Cardiac fibroblast (primary cell): ENCODE data around the gene GJB1.

Experiments
- DNase-seq, 2 donors: peaks; one replicate each; pipeline versions ENCODE4 v3.0.0 to v3.0.0-alpha.2; 2010; ENCODE audit warnings: low read depth in 2 of 2
- H3K4me3 ChIP-seq, 2 donors: replicated peaks in 1 of 2; 1 replicate in 1 of 2; 2 replicates in 1 of 2; pipeline ENCODE4 v1.5.1; 2011; ENCODE audit warnings: low read depth in 2 of 2, low read length in 2 of 2, mild to moderate bottlenecking in 2 of 2, moderate library complexity in 1 of 2
- TF ChIP-seq, protein P1 (sequence below): IDR thresholded peaks from one replicate; pipeline ENCODE4 v1.5.1; 2011; ENCODE audit warnings: low read depth, mild to moderate bottlenecking, low read length, inconsistent platforms

GJB1 gene

DNA sequence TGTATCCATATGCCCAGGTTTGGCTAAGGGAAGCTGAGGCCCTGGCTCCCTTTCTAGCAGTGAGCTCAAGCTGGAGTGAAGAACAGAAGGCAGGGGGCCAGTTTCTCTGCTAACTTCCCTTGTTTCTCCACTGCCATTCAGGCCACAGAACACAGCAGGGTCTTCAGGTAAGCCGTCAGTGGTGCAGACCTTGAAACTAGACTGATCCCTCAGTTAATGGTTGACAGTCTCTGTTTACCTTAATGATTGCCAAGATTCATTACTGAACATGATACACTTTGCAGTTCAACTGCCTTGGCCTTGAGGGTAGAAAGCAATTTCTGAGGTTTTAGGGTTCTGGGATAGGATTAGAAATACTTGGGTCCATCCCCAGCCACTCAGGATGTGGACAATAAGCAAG is 8.9 kb upstream of the GJB1 start:
- TF ChIP-seq, protein P1, sequence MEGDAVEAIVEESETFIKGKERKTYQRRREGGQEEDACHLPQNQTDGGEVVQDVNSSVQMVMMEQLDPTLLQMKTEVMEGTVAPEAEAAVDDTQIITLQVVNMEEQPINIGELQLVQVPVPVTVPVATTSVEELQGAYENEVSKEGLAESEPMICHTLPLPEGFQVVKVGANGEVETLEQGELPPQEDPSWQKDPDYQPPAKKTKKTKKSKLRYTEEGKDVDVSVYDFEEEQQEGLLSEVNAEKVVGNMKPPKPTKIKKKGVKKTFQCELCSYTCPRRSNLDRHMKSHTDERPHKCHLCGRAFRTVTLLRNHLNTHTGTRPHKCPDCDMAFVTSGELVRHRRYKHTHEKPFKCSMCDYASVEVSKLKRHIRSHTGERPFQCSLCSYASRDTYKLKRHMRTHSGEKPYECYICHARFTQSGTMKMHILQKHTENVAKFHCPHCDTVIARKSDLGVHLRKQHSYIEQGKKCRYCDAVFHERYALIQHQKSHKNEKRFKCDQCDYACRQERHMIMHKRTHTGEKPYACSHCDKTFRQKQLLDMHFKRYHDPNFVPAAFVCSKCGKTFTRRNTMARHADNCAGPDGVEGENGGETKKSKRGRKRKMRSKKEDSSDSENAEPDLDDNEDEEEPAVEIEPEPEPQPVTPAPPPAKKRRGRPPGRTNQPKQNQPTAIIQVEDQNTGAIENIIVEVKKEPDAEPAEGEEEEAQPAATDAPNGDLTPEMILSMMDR, result no peak
- no peak overlapping the region for H3K4me3 ChIP-seq
- no peak for DNase-seq

- H3K4me3 ChIP-seq, result no peak overlapping the region
- no peak for DNase-seq
- TF ChIP-seq, protein P1, result no peak
Measured at GRCh38 chrX:71214604-71215337, 8.3 kb upstream of the GJB1 start.

GRCh38 chrX:71215338-71215912 is 7.6 kb upstream of the GJB1 start:
- TF ChIP-seq, protein P1, result no peak
- no peak overlapping the region for H3K4me3 ChIP-seq
- DNase-seq, result no peak

- TF ChIP-seq, protein P1, result no peak
- DNase-seq, result no peak
- no peak overlapping the region for H3K4me3 ChIP-seq
Measured at GRCh38 chrX:71216485-71216884, 6.5 kb upstream of the GJB1 start.

DNA sequence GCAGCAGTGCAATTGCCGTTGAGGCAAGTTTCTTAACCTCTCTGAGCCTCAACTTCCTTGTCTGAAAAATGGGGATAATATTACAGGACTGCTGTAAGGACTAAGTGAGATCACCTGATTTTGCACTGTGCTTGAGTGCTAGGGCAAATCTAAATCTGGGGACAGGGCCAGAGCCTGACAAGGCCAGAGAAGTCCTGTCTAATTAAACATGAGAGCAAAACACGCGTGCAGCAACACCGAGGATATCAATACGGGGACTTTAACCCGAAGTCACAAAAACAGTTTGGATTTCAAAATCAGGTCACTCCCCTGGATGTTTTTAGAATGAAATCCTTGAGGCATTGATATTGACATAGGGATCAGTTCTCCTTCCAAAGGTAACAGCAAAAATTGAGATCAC is 5.7 kb upstream of the GJB1 start:
- no peak overlapping the region for H3K4me3 ChIP-seq
- DNase-seq, result no peak
- TF ChIP-seq, protein P1, result no peak

DNA sequence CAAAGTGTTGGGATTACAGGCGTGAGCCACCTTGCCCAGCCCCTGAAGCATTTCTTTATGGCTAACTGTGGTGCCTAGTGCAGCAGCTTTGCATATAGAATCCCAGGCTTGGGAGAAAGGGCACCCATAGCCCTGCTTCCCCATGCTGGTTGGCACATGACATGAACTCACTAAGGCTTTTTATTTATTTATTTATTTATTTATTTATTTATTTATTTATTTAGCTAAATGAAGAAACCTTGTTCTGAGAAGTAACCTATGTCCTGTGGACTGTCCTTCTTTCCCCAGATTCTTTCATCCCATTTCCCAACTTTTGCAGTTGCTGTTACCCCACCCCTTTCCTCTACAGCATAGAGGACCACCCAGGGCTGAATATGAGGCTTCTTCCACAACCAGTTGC is 1.9 kb upstream of the GJB1 start:
- TF ChIP-seq, protein P1, result no peak
- DNase-seq, result no peak
- no peak overlapping the region for H3K4me3 ChIP-seq
